SH-SY5Y (cell line): ENCODE measurements around the gene CAMK1G.

Source experiments
- GATA2 ChIP-seq: IDR thresholded peaks from 2 replicates; pipeline ENCODE4 v1.6.1; 2011; ENCODE audit warnings: mild to moderate bottlenecking, low read depth, low read length
- GATA3 ChIP-seq: IDR thresholded peaks from 2 replicates; pipeline ENCODE4 v1.6.1; 2011; ENCODE audit warnings: low read depth, mild to moderate bottlenecking, low read length, moderate library complexity

The CAMK1G gene

DNA sequence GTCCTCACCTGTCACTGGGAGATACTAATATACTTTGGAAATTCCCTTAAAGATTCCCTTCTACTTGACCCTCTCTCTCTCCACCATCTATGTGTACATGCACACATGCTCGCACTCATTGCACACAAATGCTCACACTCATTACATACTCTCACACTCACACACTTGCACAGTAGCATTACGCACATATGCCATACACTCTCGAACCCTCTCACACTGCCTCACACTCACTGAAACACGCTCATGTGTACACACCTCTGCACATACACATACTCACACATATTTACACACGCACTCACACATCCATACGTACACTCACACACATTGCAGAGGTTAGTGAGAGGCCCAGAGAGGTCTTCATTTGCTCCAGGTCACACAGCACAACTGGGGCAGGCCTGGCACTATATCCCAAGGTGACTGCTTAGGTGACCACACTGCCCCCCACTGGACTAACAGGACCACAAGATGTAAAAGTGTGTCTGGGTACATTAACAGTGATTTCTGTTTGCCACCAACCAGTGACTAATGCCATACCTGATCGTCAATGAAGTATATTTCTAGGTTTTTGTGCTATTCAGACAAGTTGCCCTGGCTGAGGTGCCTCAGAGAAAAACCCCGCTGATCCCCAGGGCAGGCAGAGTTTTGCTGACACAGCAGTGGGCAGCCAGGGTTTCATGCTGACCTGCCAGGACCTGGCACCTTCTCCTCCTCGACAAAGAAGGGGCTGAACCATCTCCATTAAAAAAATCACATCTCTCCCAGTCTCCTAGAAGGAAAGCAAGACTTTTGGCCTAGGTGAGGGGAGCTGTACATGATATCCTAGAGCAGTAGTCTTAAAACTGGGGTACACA, 28.5 kb upstream of the CAMK1G start:
- TF ChIP-seq GATA2: no peak
- TF ChIP-seq GATA3: no peak

- TF ChIP-seq GATA3: no peak
- no peak for TF ChIP-seq GATA2
These were observed 27.3 kb upstream of the CAMK1G start for GRCh38 chr1:209556162-209556690.

DNA sequence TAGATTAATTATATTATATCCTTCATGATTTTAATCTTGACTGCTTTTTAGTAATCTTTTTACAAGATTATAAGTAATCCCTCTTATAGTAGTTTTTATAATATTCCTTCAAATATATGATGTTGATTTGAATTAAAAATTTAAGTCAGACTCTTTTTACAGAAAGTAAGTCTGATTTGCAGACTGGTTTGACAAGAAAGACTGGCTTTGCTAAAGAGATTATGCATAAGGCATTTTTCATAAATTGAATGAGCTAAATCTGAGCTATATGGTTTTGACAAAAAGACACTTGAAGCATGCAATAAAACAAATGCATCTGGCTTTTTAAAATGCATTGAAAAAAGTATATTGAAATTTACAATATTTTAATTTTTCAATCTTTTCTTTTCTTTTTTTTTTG, 26.3 kb upstream of the CAMK1G start:
- TF ChIP-seq GATA2: no peak
- no peak for TF ChIP-seq GATA3

- no peak for TF ChIP-seq GATA2
These were observed 23.0 kb upstream of the CAMK1G start for GRCh38 chr1:209560529-209560928.

DNA sequence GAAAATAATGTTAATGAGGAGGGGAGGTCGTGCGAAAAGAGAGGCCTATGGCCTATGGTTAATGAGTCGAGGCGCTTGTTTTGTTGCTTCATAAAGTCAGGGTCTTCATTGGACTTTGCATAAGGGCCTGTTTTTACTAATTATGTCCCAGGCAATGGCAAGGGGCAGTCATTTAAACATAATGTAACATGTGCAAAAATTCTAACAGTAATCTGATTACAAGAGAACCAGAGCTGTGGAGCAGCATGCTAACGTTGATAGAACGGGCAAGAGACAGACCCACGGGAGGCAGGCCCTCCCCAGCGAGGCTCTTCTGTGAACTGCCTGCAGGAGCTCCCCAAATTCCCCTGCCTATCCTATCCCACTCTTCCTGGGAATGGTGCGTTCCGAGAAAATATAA, 22.6 kb upstream of the CAMK1G start:
- no peak for TF ChIP-seq GATA2
- TF ChIP-seq GATA3: no peak

DNA sequence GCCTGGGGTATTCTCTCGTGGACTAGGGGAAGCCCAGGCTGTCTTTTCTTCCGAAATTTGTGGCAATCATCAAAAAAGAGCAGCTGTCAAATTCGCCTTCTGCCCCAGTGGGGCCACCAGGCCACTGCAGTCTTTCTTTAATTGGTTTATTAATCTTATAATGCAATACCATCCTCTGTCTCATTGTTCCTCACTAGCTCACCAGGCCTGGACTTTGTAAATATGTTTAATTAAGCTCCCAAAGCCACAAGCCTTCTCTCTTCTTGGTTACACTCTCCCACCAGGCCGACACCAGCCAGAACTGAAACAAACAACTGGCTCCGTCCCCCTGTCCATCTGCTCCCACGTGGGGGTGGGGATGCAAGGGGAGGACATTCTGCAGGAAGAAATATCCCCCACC, 22.0 kb upstream of the CAMK1G start:
- TF ChIP-seq GATA2 (no peak), GATA3 (no peak)

DNA sequence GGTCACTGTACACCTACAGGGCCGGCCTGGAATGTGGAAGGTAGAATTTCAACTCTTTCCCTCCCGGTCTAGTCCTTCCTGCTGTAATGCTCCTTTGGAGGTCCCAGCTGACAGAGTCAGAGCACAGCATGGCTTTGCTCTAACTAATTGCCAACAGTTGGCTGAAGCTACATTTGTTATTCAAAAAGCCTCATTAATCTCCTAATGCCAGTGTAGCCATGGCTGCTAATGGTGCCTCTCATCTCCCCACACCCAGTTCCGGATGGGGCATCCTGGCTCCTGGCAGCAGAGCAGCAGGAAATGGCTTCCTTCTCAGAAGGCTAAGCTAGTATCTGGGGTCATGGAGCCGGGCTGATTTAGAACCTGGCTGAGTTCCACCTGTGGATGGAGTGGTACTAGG, 18.7 kb upstream of the CAMK1G start:
- TF ChIP-seq GATA3 (no peak), GATA2 (no peak)

GRCh38 chr1:209565759-209566678, 17.5 kb upstream of the CAMK1G start:
- no peak for TF ChIP-seq GATA2
- TF ChIP-seq GATA3: no peak

DNA sequence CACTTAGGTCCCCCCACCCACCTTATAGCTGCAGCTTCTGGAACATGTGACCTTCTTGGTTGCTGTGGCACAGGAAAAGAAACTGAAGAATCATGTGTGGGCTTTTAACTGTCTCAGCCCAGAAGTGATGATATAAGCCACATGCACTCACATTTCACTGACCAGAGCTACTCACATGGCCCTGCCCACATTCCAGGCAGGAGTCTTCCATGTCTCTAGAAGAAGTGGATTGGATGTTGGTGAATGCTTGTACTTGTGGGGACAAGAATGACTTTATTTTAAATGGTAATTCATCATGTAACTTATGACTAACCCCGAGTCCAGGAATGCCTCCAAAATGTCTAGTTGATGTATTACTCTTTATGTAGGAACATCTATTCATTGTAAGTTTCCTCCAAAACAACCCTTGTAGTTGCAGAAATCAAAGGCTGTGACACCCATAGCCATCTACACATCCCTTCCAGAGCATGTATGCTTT, 15.8 kb upstream of the CAMK1G start:
- TF ChIP-seq GATA2 (no peak), GATA3 (no peak)

GRCh38 chr1:209569455-209570207, 13.9 kb upstream of the CAMK1G start:
- TF ChIP-seq GATA3 (no peak), GATA2 (no peak)

- TF ChIP-seq GATA2 (no peak), GATA3 (no peak)
These were observed 12.8 kb upstream of the CAMK1G start for GRCh38 chr1:209570743-209571142.

DNA sequence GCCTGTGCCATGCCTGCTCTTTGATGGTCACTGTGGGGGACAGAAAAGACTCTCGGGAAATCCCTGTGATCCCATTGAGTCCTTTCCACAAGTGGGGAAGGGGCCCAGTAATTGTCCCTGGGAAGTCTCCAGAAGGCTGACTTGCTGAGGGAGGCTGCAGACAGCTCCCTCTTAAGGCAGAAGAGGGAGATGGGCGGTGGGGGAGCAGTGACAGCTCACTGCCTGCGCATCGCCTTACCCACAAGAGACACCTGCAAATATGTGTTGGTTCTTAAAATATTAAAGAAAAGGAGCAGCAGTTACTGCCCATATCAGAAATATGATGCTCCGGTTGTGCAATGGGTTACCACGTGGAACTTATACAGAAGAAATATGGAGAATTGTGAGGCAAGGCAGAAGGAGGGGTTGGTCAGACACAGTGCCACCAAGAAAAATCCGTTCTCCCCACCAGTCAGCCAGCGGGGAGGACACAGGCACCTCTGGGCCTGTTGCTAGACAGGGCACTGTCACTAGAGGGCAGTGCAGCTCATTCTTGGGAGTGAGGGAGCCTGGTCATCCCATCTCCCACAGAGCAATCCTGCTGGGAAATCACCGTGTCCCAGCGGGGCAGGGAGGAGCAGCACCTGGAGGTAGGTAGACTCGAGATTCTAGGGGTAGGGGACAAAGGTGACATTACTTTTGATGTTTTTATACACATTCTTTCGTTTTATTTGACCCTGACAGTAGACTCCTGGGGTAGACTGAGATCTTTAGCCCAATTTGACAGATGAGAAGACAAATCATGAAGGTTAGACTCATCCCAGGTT, 6.9 kb upstream of the CAMK1G start:
- no peak for TF ChIP-seq GATA3
- no peak for TF ChIP-seq GATA2

- no peak for TF ChIP-seq GATA3
- no peak for TF ChIP-seq GATA2
These were observed 6.2 kb upstream of the CAMK1G start for GRCh38 chr1:209577346-209577745.
